Stimulated activated CD4-positive, alpha-beta T cell treated with anti-CD3 and anti-CD28 coated beads, TNF-alpha, amount 100 ng/mL, for 4 hours (primary cell): ENCODE measurements around the gene TMEM26.

Experiments used
- DNase-seq, 3 experiments: peaks; one replicate each; pipeline ENCODE4 v3.0.0-alpha.2; 2020; ENCODE audit warnings: low read depth in 3 of 3

The TMEM26 gene

DNA sequence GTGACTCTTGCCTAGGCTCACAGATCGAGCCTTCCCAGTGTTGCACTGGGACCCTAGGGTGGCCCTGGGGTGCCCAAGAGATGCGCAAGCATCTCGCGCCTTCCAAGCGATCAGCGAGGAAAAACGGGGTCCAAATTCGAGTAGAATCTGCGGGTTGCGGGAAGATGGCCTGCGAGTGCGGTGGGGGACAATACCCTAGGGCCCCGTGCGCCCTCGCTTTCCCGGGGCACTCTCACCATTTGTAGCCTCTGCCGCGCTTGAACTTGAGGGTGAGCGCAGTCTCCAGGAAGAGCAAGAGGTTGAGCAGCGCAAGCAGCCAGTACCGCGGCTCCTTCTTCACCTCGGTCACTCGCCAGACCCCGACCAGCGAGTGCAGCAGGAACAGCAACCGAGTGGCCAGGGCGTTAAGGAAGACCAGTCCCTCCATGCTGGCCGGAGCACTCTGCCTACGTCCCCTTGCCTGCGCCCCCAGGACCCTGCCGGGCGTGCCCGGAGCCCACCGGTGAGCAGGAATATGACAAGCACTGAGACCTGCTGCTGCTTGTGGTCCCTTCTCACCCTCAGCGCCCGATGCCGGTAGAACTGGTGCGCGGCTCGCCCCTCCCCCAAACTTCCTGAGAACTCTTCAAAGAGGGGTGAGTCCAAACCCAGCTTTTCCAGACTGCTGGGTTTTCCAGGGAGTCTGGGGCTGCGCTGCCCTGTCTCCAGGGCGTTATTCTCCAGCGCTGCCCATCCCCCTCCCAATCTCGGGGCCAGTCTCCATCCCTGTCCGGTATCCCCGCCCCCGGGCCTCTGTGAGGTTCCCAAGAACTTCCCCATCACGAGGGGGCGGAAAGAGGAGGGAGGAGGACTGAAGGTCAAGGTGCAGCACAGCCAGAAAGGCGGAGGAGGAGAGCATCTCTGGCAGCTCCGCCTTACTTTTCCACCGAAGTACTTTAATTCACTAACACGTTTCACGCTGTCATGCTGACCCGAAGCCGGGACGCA is at the start of gene TMEM26:
TMEM26 (minus strand) TSS at position 727 of the 987 bp plus-strand sequence; CDS start at position 427, 300 bp downstream.
- DNase-seq, result no peak

DNA sequence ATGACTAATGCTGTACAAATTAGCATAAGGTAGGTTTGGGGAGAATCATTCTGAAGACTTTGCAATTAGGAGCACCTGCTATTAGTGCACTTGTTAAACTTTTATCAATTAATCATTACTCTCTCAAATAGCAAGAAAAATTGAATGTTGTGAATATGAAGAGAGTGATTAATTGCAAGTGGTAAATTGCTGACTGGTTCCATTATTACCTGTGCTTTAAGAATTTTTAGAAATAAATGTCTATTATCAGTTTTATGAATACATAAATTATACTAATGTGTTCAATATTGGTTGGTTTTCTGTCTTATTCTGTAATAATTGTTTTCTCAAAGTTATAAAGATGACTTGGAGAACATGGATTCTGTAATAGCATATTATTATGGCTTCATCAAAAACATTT is 47.3 kb upstream of the TMEM26 start:
- no peak for DNase-seq

DNA sequence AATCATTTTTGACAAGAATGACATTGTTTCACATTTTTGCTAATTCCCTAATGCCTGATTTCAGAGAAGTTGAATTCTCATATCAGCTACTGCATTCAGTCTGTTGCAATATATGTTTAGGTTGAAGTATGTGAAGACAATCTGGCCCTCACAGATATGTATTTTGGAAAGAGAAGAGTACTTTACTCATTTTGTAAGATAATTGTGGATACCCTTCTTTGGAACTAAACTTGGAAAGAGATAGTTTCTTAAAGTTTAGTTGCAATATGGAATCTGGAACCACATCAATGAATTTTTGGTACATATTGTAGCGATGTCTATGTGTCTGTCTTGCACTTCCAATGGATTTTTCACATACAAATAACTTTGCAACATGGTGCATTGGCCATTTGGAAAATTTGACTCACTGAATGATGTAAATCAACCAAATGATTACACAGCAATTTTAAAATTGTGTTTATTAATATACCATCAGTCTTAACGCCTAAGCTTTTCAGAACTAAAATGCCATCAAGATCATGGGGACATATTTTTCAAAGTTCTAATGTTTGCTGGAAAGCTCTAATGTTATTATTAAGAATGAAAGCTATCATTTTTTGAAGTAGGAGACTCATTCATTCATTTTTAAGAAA is 39.3 kb upstream of the TMEM26 start:
- no peak for DNase-seq

DNA sequence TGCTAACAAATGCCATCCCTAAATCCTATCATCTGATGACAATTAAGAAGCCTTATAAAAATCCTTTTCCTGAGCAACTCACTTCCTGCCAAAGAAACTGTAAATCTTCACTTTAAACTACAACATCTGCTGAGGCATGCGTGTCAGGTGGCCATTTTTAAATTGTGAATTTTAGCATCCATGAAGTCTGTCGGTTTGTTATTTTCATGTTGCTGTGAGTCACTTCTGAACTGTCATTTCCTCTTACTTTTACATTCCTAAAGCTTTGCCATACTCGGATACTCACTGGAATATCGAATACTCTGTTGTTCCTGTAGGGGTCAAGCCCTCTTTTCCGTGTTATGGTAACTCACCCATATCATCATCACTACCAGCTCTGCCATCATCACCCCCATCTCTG is 34.3 kb upstream of the TMEM26 start:
- no peak for DNase-seq

DNA sequence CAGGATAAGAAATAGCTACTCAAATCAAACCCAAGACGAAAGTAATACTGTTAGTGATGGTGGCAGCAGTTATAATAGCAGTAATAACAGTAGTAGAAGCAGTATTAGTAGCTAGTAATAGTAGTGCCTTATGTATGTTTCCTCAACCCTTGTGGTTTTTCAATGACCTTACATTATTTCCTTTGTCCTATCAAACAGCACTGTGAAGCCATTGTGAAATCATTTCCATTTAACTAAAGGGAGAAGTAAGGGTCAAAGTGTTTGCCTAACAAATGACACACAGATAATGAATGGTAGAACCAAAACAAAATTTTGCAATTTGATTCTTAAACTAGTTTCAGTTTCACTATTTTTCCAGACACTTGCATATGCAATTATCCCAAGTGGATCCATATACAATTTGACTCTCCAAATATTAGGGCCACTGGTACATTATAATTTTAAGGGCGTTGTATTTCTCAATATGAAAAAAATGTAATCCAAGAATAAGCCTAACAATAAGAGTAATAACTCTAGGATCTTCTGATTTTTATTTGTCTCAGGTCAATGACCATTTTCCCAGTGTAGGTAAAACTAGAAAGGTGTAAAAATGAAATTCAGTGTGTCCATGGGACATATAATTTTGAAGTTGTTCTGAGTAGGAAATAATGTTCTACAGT is 33.7 kb upstream of the TMEM26 start:
- DNase-seq, result no peak

DNA sequence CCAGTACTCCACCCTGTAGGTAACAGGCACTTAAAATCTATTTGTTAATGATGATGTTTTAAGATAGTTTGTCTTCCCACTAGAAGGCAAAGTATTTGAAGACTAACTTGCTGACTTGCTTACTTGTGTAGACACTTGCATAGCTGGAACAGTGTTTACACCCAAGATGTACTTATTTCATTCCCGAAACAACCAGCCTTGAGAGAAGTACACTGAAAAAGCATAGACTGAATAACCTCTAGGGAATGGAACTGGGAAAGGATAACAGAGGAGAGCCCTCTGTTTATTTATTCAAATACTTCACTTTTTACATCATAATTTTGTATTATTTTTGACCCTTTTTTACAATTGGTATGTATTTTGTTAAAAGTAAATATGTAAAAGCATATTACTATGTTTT is 33.1 kb upstream of the TMEM26 start:
- DNase-seq, result no peak

DNA sequence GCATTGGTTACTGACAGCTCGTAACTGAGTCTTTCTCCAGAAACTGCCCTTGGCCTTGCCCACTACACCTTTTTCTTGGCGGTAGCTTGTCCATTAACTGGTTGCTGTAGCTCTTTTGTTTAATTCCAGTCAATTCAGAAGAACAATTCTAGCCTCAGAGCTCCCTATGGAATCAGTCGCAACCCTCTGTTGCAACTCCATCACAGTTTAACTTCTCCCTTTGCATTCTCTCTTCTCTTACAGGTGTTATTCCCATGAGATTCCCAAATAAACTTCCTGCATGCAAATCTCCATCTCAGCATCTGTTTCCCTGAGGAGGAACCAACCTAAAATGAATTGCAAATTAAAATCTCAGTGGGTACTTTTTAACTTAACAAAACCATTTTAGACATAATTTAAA is 28.4 kb upstream of the TMEM26 start:
- DNase-seq, result no peak

DNA sequence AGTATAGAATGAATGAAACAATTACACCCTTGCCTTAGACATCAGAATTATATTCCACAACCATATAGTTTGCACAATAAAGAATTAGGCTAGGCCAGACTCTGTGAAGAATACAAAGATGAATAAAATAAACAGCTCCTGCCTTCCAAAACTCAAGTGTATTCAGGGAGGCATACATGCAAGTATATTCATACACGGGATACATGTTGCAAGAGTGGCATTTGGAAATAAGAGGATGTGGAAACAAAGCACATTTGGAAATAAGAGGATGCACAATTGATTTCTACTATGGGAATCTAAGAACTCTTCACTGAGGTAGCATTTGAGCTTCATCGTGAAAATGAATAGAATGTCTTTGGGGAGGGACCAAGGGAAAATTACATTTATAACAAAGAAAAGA is 27.0 kb upstream of the TMEM26 start:
- DNase-seq, result no peak

DNA sequence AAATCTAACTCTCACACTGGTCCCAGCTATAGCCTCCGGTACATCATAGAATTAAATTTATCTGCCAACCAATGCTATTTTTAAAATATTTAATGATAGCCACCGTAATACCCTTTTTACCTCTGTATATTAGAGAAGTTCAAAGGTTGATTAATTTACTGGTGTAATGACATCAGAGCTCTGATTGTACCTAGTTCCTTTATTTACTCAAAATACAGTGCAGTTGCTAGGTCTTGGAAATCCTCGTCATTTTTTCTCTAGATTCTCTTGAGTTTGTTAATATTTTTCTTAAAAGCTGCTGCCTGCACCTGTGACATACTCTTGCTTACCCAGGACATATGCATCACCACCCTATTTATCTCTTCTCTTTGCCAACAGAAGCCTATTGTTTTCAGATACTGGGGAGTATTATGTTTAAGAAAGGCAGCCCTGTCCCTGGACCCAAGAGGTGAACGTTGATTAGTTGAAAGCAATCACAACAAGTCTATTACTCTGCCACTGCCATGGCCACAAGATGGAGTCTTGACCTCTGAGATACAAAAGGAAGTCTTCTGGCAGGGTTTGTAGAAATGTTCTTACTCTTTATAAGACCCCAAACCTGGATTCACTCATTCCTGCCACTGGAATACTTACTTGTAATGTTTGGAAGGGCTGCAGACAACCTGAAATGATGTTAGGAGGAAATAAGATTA is 25.6 kb upstream of the TMEM26 start:
- DNase-seq, result no peak

DNA sequence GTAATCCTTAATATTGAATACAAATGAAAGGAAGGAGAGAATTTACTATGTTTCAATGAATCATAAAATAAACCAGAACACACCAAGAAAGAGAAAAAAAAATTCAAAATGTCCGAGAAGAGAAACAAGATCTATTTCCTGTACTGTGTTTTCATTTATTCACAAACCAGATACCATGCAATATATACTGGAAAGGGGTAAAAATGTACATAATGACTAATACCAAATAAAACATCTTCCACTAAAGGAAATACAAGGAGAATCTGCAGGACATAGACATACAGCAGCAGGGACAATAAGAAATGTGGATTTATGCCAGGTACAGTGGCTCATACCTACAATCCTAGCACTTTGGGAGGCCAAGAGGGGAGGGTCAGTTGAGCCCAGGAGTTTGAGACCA is 24.3 kb upstream of the TMEM26 start:
- DNase-seq, result no peak

DNA sequence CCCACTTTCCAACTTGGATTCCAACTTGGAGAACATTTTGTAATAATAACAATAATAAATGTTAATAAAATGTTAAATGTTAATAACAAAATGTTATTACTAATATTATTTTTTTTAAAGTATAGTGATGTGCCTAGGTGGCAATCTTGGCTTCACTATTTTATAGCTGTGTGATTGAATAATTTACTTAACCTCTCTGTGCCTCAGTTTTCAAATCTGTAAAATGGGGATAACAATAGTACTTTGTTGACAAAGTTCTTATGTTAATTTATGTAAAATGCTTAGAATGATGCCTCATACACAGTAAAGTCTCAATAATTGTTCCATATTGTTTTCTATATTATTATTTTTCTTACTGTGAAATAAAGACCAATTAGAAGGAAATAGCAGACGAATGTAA is 23.3 kb upstream of the TMEM26 start:
- DNase-seq, result no peak

DNA sequence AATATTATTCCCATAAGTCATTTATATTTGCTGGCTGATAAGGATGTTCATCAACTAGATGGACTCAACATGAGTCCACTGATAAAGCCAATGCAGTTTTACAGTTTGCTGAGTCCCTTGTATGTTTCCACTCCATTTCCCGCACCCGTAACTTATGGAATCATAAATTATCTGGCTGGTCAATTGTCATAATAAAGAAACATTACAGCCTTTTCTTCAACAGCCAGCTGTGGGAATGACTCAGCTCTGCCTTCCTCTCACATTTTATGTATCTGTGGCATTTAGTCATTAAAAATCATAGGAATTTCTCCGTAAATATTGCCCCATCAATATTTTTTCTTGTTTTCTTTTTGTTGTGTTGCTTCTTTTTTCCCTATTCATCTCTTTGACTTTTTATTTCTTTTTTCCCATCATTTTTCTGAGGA is 22.3 kb upstream of the TMEM26 start:
- no peak for DNase-seq

DNA sequence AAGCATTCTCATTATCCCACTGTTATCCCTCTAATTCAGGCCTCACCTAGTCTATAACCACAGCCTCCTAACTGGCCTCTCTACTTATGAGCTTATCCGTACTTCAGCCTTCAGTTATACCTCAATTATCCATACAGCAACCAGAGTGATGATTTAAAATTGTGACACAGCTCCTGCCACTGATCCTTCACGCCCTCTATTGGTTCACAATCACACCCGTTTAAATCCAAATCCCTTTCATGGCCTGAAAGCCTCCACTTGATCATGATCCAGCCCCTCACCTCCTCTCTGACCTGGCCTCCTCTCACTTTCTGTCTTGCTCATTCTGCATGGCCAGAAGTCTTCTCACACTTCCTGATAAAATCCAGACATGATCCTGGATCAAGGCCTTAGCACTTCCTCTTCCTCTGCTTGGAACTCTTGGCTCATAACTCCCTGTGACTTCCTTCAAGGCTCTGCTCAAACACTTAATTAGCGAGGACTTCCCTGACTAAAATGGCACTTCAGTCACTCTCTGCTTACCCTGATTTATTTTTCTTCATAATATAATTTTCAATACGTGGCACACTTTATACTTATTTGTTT is 19.0 kb upstream of the TMEM26 start:
- no peak for DNase-seq

DNA sequence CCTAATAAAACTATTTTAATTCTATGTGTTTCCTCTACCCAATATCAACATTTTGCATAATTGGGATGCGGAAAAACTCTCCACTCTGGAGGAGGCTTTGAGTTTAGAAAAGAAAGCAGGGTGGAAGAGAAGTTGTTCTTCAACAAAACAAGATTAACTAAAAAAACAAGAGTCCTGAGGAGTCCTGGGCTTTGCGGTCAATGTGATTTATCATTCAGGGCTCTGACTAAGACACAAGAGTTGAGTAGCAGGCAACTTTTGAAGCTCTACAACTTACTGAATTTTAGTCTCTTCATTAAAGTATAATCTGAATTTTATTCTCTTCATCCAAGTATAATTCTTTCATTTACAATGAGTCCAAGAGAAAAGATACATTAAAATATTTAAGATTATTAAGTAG is 18.3 kb upstream of the TMEM26 start:
- DNase-seq, result no peak

DNA sequence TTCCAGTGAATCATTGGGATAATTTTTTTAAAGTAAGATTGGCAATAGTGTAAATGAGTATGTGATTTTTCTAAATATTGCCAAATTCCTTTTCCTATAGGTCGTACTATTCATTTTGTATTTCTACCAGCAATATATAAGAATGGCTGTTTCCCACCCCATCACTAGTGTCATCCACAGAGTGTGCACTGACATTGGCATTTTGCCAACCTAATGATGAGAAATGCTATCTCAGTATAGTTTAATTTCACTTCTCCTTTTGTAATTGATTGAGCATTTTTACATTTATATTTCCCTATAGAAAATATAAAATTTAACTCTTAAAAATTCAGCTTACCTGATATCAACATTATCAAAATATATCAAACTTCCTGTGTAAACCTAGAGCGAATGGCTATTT is 17.6 kb upstream of the TMEM26 start:
- no peak for DNase-seq

DNA sequence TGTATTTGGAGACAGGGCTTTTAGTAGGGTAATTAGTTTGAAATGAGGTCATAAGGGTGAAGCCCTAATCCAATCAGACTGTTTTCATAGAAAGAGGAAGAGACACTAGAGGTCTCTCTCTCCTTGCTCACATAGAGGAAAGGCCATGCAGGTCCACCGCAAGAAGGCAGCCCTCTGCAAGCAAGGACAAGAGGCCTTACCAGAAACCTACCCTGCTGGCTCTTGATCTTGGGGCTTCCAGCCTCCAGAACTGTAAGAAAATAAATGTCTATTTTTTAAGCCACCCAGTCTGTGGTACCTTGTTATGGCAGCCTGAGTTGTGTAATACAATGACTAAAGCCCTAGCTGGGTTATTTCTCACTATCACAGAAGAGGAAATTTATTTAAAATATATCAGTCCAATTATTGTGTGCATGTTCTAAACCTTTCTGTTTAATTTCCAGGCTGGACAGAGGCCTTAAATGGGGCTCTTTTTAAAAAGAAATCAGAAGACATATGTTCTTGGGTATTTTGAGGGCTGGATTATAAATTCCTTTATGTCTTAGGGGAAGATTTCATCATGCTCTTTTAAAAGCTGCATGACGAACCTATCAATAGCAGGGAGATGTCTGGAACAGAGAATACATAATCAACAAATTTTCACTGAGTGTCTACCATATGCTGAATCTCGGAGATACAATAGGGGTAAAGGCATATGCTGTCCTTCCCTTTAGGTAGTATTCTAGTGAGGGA is 12.9 kb upstream of the TMEM26 start:
- no peak for DNase-seq

DNA sequence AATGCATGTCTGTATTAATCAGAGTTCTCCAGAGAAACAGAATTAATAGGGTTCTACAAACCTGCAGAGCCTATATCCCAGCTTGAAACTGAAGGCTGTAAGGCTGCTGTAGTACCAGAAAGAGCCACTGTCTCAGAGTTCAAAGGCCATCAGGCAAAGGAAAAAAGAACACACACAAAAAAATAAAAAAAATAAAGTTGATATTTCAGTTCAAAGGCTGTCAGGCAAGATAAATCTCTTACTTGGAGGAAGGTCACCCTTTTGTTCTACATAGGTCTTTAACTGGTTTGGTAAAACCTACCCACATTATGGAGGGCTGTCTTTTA is 12.0 kb upstream of the TMEM26 start:
- no peak for DNase-seq

DNA sequence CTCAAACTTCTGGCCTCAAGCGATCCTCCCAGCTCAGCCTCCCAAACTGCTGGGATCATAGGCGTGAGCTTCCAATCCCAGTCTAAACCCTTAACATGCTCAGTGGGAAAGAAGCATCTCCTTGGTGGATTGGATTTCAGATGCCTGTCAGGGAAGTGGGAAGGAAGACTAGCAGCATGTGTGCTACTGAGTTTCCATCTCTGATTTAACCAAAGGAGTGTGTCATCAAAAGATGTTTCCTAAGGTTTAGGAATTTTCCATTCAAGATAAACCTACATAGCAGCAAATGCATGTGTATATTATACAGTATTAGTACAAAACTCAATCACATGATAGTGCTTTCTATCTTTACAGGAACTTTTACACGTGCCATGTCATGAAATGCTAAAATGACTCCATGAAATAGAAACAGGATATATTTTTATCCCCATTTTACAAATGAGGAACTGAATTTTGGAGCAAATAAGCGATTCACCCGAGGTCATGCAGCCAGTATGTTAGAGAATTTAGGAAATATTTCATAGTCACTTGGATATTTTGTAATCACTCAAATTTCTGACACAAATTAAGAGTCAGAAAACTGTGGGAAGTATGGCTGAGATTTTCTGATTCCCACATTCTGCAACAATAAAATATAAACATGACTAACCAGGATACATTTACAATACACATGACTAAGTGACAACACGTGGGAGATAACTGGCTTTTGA is 11.4 kb upstream of the TMEM26 start:
- no peak for DNase-seq

DNA sequence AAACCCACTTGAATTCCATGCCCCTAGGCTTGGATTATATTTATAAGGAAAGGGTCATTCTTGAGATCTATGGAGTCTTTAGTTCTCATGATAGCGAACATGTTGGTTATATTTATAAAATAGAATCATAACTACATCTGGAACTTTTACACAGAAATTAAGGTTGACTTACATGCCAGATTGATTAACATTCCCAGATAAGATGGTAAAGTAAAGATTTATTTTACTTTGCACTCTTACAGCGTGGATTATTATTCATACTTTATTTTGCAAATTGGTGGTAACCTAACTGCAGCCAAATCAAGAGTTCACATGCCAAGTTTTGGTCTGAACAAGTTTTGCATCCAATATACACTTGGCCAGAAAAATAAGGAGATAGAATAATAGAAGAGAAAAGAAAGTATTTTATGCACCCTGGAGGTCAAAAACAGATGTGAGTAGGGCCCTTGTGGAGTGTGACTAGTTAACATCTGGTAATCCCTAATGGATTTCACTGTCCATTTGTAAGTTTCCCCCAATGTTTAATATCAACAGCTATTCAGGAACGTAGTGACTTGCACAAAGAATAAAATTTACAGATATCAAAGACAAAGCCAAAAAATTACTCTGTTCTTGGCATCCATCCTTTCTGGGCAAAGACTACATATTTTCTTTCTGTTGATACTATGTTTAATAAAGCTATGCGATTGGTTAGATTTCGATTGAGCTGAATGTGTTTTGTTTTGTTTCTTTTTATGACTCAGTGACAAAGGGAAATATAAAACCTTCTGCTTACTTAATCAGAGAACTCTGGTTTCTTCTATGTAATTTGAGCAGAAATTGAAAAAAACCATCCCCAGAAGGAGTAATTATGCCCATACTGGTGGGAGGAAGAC is 10.1 kb upstream of the TMEM26 start:
- no peak for DNase-seq
